Measurements from ENCODE around the gene DPPA5. TPM values are rescaled to one million over a fixed set of nuclear protein-coding genes. Genes with fewer than 3 reads are reported as not detected.

DPPA5 gene
- total and polyA plus RNA-seq, 2 donors (not counting 3 experiments of a cell fraction or from before 2014, with no cell fraction given): not detected

DNA sequence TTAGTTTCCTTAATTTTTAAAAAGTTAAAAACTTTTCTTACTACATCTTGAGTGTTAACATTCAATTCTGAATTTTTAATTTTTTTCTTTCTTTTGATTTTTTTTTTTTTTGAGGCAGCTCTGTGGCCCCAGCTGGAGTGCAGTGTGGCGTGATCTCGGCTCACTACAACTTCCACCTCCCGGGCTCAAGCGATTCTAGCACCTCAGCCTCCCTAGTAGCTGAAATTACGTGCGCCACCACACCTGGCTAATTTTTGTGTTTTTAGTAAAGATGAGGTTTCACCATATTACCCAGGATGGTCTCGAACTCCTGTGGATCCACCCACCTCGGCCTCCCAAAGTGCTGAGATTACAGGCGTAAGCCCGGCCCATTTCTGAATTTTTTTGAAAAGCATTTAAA is 41.8 kb upstream of the DPPA5 start:
- H3K9me1 ChIP-seq (replicated peaks; ENCODE audit: control insufficient read depth, extremely low read depth, insufficient read depth, low read length): no peaks in the 10 kb centered on the region
- no peaks in the 10 kb centered on the region for H3K4me1 ChIP-seq (ENCODE audit: control insufficient read depth, extremely low read depth, insufficient read depth, low read length)
- no peaks in the 10 kb centered on the region for H4K20me1 ChIP-seq (replicated peaks; ENCODE audit: control insufficient read depth, extremely low read depth, insufficient read depth, low read length)
- H3K9ac ChIP-seq (replicated peaks; ENCODE audit: extremely low read depth, insufficient read depth, low read length): no peak overlapping the region
- dilution Hi-C loops (cut with MboI; ENCODE audit: extremely low pct_ligation_motif_present, low sequenced_read_pairs) (no loop called here), intact Hi-C loops (cut with micrococcal nuclease) (no loop called here)
- POLR2A ChIA-PET: no interaction called here
- no peaks in the 10 kb centered on the region for H3K9me3 ChIP-seq (replicated peaks; ENCODE audit: control insufficient read depth, insufficient read depth, low read length)
- FAIRE-seq (no peak), DNase-seq (ENCODE audit: low read depth, low spot score) (no peak)
- H3K27me3 ChIP-seq (ENCODE audit: control insufficient read depth in 2 of 2, insufficient read depth in 2 of 2, low read length in 2 of 2): no peaks in the 10 kb centered on the region
- no peak overlapping the region for H3K4me3 ChIP-seq (replicated peaks in 1 of 3; ENCODE audit: insufficient read depth in 1 of 3, low read depth in 1 of 3, low read length in 3 of 3)
- no TSS peak for BruUV-seq (replicated peaks)
- no peak overlapping the region for H2AFZ ChIP-seq (ENCODE audit: low read depth, low read length)
- H3K79me2 ChIP-seq (ENCODE audit: control insufficient read depth, insufficient read depth, low read length): no peaks in the 10 kb centered on the region
- CTCF ChIA-PET: interaction anchor here (1.0 kb wide), 1 partner anchor 69 kb away, joined by 3 read pairs; no protein-coding TSS in a partner anchor
- H3K4me2 ChIP-seq (ENCODE audit: insufficient read depth, low read length): no peak overlapping the region
- TF ChIP-seq JUN (IDR thresholded peaks at IDR 0.05; ENCODE audit: borderline replicate concordance, insufficient read depth, insufficient read length, low read depth) (no peak), POLR2AphosphoS5 (IDR thresholded peaks at IDR 0.05; ENCODE audit: insufficient read depth, low read depth, low read length) (no peak), POLR2A (IDR thresholded peaks at IDR 0.05; ENCODE audit: low read depth, low read length) (no peak), FOS (IDR thresholded peaks at IDR 0.05; ENCODE audit: borderline replicate concordance, insufficient read depth, low read length) (no peak), GATA2 (IDR thresholded peaks at IDR 0.05; ENCODE audit: insufficient read depth, insufficient read length, low read depth, low read length) (no peak), EZH2 (IDR thresholded peaks at IDR 0.05; ENCODE audit: borderline replicate concordance, low read depth, low read length, severe bottlenecking) (no peak), MYC (IDR thresholded peaks at IDR 0.05; ENCODE audit: low read depth, low read length) (no peak)
- TF ChIP-seq, protein P1, sequence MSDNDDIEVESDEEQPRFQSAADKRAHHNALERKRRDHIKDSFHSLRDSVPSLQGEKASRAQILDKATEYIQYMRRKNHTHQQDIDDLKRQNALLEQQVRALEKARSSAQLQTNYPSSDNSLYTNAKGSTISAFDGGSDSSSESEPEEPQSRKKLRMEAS (IDR thresholded peaks at IDR 0.05; ENCODE audit: insufficient read depth, insufficient read length): no peak
- TF ChIP-seq, protein P2, sequence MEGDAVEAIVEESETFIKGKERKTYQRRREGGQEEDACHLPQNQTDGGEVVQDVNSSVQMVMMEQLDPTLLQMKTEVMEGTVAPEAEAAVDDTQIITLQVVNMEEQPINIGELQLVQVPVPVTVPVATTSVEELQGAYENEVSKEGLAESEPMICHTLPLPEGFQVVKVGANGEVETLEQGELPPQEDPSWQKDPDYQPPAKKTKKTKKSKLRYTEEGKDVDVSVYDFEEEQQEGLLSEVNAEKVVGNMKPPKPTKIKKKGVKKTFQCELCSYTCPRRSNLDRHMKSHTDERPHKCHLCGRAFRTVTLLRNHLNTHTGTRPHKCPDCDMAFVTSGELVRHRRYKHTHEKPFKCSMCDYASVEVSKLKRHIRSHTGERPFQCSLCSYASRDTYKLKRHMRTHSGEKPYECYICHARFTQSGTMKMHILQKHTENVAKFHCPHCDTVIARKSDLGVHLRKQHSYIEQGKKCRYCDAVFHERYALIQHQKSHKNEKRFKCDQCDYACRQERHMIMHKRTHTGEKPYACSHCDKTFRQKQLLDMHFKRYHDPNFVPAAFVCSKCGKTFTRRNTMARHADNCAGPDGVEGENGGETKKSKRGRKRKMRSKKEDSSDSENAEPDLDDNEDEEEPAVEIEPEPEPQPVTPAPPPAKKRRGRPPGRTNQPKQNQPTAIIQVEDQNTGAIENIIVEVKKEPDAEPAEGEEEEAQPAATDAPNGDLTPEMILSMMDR (IDR thresholded peaks at IDR 0.05; ENCODE audit: extremely low read depth in 1 of 2, insufficient read depth in 1 of 2, low read depth in 1 of 2, low read length in 2 of 2): no peak
- no peaks in the 10 kb centered on the region for H3K36me3 ChIP-seq (ENCODE audit: control insufficient read depth in 2 of 2, extremely low read depth in 1 of 2, insufficient read depth in 2 of 2, low read length in 2 of 2)
- H3K27ac ChIP-seq (ENCODE audit: insufficient read depth, low read depth, low read length): no peak overlapping the region
